HG02981 (cell line): Measurements from ENCODE around the gene CEACAM20.
"Not testable (repeated sequence)": the region's sequence is repeated elsewhere in the genome, so short reads cannot be mapped to it uniquely, and the experiment has no call there.

ENCODE experiments used
- ATAC-seq: cut with Tn5 transposase; IDR thresholded peaks from one replicate; pipeline ENCODE4 v1.9.1; 2021; ENCODE audit warnings: mild to moderate bottlenecking, moderate library complexity; ENCODE audit not compliant: unreplicated experiment

CEACAM20 gene

GRCh38 chr19:44529536-44529935 lies at the start of gene CEACAM20:
TSS of gene CEACAM20 (minus strand) at chr19:44529675. CDS start at chr19:44529509, 166 bp downstream.
- ATAC-seq, result no peak

GRCh38 chr19:44577566-44577874 lies 48.0 kb upstream of the CEACAM20 start:
- no peak for ATAC-seq

GRCh38 chr19:44576843-44577565 lies 47.5 kb upstream of the CEACAM20 start:
- no peak for ATAC-seq

DNA sequence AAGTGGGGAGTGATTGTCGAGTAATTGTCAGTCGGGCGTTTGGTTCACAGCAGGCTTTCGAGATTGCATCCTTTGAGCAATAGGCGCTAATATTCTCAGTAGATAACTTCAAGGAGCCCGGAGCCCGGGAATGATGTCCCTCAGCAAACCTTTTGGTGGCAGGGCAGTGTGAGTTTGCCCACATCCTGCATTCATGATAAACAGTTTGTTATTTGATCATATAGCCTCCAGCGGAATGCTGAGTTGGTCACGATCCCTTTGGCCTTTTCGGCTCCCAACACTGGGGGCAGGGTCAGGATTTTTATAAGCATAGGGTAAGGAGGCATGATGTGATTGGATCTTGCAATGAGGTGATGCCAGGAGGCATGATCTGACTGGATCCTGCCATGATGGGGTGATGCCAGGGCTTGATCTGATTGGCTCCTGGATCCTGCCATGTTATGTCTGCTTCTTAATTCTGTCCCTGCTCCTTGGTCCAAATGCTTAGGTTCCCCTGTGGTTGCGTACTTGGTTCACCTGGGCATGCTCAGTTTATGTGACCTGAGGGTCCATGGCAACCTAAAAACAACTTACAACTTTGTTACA lies 45.7 kb upstream of the CEACAM20 start:
- no peak for ATAC-seq

- ATAC-seq, result no peak
Observed at GRCh38 chr19:44574186-44574950, 44.9 kb upstream of the CEACAM20 start.

DNA sequence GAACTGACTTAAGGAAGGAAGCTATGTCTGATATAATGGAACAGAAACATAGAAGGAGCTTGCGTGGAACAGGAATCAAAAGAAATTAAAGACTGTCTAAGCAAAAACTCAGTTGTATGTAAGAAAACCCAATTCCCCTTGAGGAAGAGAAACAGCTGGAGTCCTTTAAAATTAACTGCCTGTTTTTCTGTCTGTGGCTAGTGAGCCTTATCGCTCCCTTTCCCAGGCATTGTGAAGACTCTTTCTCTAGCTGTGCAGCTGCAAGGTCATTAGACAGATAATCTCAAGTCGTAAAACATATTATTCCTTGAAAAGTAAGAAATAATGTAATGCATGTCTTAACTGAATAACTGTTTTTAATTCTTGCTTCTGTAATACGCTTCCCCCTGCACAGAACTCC lies 44.2 kb upstream of the CEACAM20 start:
- ATAC-seq, result no peak

DNA sequence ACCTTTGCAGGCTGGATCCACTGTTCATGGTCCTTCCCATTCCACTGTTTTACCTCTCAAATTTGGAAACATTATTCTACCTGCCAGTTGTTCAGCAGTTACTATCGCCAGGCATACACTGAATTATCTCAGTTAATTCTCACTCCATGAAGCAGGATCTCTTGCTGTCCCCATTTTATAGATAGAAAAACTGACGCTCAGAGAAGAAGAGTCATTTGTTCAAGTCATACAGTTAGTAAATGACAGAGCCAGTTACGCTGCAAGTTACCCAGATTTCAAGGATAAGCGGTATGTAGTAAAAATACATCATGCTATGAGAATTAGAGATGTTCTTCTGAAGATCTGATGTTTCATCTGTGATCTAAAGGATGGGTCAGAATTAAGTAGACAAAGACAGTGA lies 43.7 kb upstream of the CEACAM20 start:
- no peak for ATAC-seq

DNA sequence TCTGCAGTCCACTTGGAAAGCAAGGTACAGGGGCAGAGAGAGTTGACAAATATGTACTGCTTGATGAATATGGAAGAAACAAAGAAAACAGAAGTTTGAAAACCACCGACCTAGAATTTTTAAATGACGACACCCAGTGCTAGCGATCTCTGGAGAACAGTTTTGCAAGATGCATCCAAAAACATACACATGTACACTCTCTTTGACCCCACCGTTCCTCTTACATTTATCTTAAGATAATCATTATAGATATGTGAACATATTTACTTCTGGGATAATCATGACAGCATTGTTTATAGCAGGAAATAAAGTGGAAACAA lies 43.1 kb upstream of the CEACAM20 start:
- no peak for ATAC-seq

DNA sequence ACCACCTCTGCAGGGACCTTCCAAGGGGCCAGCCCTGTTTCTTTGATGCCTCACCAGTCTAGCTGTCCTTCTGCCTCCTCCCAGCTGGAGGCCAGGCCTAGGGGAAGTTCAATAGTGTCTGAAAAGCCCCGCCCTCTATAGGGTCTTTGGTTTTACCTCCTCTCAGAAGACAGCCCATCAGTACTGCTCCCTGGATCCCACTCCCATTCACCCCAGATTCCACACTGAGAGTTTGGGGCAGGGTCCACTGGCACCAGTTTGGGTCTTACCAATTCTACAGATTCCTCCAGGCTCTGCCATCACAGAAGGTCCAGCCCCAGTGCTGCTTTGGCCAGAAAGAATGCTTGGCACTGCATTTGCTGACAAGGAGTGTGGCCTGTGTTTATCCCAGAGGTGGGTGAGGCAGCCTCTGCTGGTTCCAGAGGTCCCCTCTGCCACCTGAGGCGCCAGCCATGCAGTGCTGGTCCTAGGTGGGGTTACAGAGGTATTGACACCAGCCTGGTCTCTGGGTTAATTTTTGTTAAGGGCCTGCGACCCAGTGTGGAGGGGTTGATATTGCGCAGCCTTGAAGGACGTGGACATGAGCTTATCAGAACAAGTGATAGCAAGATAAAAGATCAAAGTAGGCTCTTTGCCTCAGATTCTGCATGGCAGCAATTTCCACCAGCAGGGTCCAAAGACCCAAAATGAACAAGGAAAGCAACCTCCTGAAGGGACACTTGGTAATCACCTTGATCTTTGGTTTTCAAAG lies 42.5 kb upstream of the CEACAM20 start:
- ATAC-seq, result no peak

DNA sequence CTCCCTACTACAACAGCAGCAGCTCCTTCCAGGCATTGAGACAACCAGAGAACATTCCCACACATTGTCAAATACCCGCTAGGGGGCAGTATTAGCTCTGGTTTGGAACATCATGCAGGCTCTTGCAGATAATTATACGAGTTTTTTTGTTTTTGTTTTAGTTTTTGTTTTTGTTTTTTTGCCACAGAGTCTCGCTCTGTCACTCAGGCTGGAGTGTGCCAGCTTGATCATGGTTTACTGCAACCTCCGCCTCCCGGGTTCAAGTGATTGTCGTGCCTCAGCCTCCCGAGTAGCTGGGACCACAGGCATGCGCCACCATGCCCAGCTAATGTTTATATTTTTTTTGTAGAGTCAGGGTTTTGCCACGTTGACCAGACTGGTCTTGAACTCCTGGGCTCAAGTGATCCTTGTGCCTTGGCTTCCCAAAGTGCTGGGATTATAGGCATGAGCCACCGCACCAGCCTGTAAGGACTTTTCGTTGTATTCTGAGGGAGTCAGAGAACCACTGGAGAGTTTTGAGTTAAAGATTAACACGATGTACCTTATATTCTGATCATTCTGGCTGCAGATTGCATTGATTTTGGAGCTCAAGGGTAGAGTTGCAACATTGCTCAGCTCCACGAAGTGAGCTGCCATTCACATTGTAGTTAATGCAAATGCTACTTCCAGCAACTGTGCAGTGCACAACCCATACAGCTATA lies 41.7 kb upstream of the CEACAM20 start:
- ATAC-seq, result no peak

DNA sequence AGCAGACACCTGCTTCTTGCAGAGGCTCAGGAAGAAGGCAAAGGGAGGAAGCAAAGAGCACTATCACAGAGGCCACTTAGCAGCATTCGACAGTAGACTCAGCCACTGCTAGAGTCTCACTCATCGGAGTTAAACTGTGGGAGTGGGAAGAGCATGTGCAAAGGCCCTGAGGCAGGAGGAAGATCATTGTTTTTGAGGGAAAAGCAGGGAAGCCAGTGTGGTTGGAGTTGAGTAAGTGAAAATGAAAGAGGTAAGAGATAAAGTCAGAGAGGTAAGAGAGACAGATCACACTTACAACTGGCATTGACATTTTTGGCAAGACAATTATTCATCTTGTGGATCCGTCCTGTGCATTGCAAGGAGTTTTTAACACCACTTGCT lies 41.1 kb upstream of the CEACAM20 start:
- no peak for ATAC-seq

- no peak for ATAC-seq
Observed at GRCh38 chr19:44567745-44568144, 38.3 kb upstream of the CEACAM20 start.

DNA sequence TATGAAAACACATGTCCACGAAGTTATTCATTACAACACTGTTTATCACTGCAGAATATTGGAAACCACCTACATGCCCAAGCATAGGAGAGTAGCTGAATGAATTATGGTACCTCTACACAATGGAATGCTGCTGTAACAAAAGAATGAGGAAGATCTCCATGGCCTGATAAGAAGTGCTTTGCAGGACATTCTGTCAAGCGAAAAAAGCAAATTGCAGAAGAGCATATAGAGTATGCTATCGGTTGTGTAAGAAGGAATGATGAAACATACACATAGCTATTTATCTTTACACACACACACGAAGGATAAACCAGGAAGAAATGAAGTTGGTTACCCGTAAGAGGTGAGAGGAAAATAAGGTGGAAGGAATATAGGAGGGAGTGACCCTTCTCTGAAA lies 37.5 kb upstream of the CEACAM20 start:
- ATAC-seq, result no peak

GRCh38 chr19:44563086-44563655 lies 33.7 kb upstream of the CEACAM20 start:
- not testable (repeated sequence) for ATAC-seq

DNA sequence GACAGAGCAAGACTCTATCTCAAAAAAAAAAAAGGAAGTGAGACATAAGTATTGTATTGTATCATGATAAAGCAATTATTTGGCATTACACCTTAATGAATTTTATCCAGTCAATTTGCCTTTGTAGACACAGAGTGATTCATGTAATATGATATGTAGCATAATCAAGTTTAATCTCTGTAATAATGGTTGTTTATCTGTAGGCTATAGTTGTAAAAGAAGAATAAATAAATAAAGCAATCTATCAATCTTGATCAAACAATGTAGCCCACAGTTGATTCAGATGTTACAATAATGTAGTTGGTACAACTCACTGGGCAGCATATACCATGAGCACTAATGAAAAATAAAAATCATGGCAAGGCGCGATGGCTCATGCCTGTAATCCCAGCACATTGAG lies 28.5 kb upstream of the CEACAM20 start:
- ATAC-seq, result no peak

- ATAC-seq, result no peak
Observed at GRCh38 chr19:44554641-44555246, 25.3 kb upstream of the CEACAM20 start.

- ATAC-seq, result no peak
Observed at GRCh38 chr19:44553478-44554171, 24.1 kb upstream of the CEACAM20 start.

DNA sequence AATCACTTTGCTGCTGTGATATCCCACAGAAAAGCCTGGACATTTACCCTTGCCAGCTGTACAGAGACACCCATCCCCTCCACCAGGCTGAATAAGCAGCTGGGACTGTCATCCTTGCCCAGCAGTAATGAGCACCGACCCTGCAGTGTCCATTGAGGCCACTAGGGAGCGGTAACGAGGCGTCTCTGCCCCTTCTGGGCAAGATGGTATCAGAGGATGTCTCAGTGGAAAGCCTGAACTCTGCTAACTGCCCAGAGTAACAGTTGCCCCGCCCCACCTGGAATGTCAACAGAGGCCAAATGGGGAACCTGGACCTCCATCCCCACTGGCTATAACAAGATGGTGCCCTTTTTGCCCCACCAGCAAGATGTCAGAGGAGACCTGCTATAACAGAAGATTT lies 22.8 kb upstream of the CEACAM20 start:
- ATAC-seq, result no peak

DNA sequence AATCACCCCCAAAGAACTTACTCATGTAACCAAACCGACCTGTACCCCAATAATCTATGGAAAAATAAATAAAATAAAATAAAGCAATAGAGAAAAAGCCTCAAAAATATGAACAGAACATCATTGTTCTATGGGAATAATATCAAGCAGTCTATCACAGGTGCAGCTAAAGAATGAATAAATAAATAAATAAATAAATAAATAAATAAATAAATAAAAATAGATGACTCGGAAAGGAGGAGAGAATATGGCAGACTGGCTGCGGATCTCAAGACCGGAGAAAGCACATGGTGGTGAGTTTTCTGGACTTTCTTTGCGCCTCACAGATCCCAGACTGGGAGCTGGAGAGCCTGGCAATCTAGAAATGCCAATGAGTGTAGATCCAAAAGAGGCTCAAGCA lies 22.4 kb upstream of the CEACAM20 start:
- no peak for ATAC-seq

GRCh38 chr19:44550976-44551375 lies 21.5 kb upstream of the CEACAM20 start:
- ATAC-seq, result not testable (repeated sequence)
